Measurements from ENCODE around the gene C4orf33. TPM values are rescaled to one million over a fixed set of nuclear protein-coding genes. Genes with fewer than 3 reads are reported as not detected.
"Not testable (repeated sequence)": the region's sequence is repeated elsewhere in the genome, so short reads cannot be mapped to it uniquely, and the experiment has no call there.

Gene C4orf33
- total RNA-seq, 4 donors from 2014 or later: 14.9 to 38.7 (median 21.5) TPM

DNA sequence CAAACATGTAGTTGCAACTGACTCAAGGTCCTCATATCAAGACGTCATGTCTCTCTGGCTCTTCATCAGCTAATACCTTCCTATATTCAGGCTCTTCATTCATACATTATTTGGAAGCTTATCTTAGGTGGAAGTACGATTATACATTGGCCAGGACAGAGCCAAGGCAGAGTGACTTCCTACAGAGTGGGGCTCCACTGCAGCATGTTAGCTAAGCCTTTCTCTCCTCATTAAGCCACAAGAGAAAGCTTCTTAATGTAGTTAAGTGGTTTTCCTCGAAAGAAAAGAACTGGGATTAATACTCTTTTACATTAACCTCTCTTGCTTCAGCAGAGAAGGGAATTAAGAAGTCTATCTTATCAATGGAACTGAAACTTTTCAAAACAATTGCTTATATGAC is 15.0 kb downstream of the C4orf33 start:
- no peak overlapping the region for H3K4me3 ChIP-seq
- H3K36me3 ChIP-seq: peaks cover 0 to 24% (median 0%) of the 10 kb centered on the region in 3 donors
- DNase-seq: no peak
- no peak overlapping the region for H3K27ac ChIP-seq
- no peaks in the 10 kb centered on the region for H3K27me3 ChIP-seq
- H3K4me1 ChIP-seq: no peaks in the 10 kb centered on the region
- TF ChIP-seq, protein P1, sequence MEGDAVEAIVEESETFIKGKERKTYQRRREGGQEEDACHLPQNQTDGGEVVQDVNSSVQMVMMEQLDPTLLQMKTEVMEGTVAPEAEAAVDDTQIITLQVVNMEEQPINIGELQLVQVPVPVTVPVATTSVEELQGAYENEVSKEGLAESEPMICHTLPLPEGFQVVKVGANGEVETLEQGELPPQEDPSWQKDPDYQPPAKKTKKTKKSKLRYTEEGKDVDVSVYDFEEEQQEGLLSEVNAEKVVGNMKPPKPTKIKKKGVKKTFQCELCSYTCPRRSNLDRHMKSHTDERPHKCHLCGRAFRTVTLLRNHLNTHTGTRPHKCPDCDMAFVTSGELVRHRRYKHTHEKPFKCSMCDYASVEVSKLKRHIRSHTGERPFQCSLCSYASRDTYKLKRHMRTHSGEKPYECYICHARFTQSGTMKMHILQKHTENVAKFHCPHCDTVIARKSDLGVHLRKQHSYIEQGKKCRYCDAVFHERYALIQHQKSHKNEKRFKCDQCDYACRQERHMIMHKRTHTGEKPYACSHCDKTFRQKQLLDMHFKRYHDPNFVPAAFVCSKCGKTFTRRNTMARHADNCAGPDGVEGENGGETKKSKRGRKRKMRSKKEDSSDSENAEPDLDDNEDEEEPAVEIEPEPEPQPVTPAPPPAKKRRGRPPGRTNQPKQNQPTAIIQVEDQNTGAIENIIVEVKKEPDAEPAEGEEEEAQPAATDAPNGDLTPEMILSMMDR (IDR thresholded peaks at IDR 0.05): no peak
- no peak for TF ChIP-seq POLR2A (IDR thresholded peaks at IDR 0.05)
- H3K9me3 ChIP-seq: no peaks in the 10 kb centered on the region

- no peak for DNase-seq
- no peak overlapping the region for H3K4me3 ChIP-seq
- H3K4me1 ChIP-seq: no peaks in the 10 kb centered on the region
- H3K36me3 ChIP-seq: peaks cover 0 to 24% (median 0%) of the 10 kb centered on the region in 3 donors
- no peaks in the 10 kb centered on the region for H3K27me3 ChIP-seq
- TF ChIP-seq, protein P1 (IDR thresholded peaks at IDR 0.05): no peak
- TF ChIP-seq POLR2A (IDR thresholded peaks at IDR 0.05): no peak
- no peak overlapping the region for H3K27ac ChIP-seq
- H3K9me3 ChIP-seq: no peaks in the 10 kb centered on the region
Observed at GRCh38 chr4:129111919-129112318, 16.0 kb downstream of the C4orf33 start.

- no peaks in the 10 kb centered on the region for H3K9me3 ChIP-seq
- peaks cover 0 to 24% (median 0%) of the 10 kb centered on the region in 3 donors for H3K36me3 ChIP-seq
- no peak overlapping the region for H3K4me3 ChIP-seq
- H3K27me3 ChIP-seq: no peaks in the 10 kb centered on the region
- no peak for DNase-seq
- TF ChIP-seq, protein P1 (IDR thresholded peaks at IDR 0.05): no peak
- no peak for TF ChIP-seq POLR2A (IDR thresholded peaks at IDR 0.05)
- H3K27ac ChIP-seq: no peak overlapping the region
- no peaks in the 10 kb centered on the region for H3K4me1 ChIP-seq
Observed at GRCh38 chr4:129113434-129113833, 17.5 kb downstream of the C4orf33 start.

- Histone ChIP-seq H3K27me3 (no peaks in the 10 kb centered on the region), H3K4me1 (no peaks in the 10 kb centered on the region), H3K27ac (no peak overlapping the region), H3K36me3 (peaks cover 0 to 22% (median 0%) of the 10 kb centered on the region in 3 donors), H3K9me3 (no peaks in the 10 kb centered on the region), H3K4me3 (no peak overlapping the region)
- DNase-seq: no peak
- TF ChIP-seq, protein P1 (IDR thresholded peaks at IDR 0.05): no peak
- no peak for TF ChIP-seq POLR2A (IDR thresholded peaks at IDR 0.05)
Observed at GRCh38 chr4:129113919-129114318, 18.0 kb downstream of the C4orf33 start.

GRCh38 chr4:129117705-129118104 is 21.8 kb downstream of the C4orf33 start:
- Histone ChIP-seq H3K27me3 (no peaks in the 10 kb centered on the region), H3K27ac (no peak overlapping the region), H3K4me1 (no peaks in the 10 kb centered on the region), H3K4me3 (no peak overlapping the region), H3K36me3 (no peaks in the 10 kb centered on the region), H3K9me3 (no peaks in the 10 kb centered on the region)
- DNase-seq: no peak
- no peak for TF ChIP-seq POLR2A (IDR thresholded peaks at IDR 0.05)
- TF ChIP-seq, protein P1 (IDR thresholded peaks at IDR 0.05): no peak

GRCh38 chr4:129126614-129127013 is 30.7 kb downstream of the C4orf33 start:
- H3K9me3 ChIP-seq, H3K36me3 ChIP-seq, DNase-seq, H3K27ac ChIP-seq, H3K27me3 ChIP-seq, H3K4me3 ChIP-seq, H3K4me1 ChIP-seq: not testable (repeated sequence)

All from Peyer's patch (tissue), 4 donors.